DOHH2 (cell line): ENCODE measurements around the gene ZNF81.
"Not testable (repeated sequence)": the region's sequence is repeated elsewhere in the genome, so short reads cannot be mapped to it uniquely, and the experiment has no call there.

ENCODE experiments used
- EZH2phosphoT487 ChIP-seq: fragments of 200-600 bp; sonication (generic); IDR thresholded peaks from 2 replicates; pipeline ENCODE4 v1.6.1; 2017; ENCODE audit warnings: borderline replicate concordance, mild to moderate bottlenecking, antibody characterized with exemption, low read length, moderate library complexity, mixed read lengths
- TF ChIP-seq, protein P1 (sequence below): fragments of 200-600 bp; sonication (generic); IDR thresholded peaks from one replicate; pipeline ENCODE4 v1.5.1; 2014; ENCODE audit warnings: antibody characterized with exemption, mild to moderate bottlenecking, low read depth, low read length; ENCODE audit not compliant: poor library complexity, severe bottlenecking

DNA sequence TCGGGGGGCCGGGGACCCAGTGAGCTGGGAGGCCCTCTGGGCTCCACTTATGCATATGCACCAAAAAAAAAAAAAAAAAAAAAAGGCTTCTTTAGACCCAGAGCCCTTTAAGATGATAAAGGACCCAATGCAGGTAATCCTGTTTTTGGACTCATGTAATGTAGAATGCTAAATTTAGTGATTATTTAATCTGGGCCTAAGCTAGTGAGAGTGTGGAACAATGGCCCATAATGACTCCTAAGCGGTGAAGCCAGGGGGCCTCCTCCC lies 29.5 kb upstream of the ZNF81 start:
- TF ChIP-seq, protein P1, sequence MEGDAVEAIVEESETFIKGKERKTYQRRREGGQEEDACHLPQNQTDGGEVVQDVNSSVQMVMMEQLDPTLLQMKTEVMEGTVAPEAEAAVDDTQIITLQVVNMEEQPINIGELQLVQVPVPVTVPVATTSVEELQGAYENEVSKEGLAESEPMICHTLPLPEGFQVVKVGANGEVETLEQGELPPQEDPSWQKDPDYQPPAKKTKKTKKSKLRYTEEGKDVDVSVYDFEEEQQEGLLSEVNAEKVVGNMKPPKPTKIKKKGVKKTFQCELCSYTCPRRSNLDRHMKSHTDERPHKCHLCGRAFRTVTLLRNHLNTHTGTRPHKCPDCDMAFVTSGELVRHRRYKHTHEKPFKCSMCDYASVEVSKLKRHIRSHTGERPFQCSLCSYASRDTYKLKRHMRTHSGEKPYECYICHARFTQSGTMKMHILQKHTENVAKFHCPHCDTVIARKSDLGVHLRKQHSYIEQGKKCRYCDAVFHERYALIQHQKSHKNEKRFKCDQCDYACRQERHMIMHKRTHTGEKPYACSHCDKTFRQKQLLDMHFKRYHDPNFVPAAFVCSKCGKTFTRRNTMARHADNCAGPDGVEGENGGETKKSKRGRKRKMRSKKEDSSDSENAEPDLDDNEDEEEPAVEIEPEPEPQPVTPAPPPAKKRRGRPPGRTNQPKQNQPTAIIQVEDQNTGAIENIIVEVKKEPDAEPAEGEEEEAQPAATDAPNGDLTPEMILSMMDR, result not testable (repeated sequence)
- not testable (repeated sequence) for TF ChIP-seq EZH2phosphoT487
